Epidermal melanocyte (primary cell): ENCODE results near the gene TRIO.
"Not testable (repeated sequence)": the region's sequence is repeated elsewhere in the genome, so short reads cannot be mapped to it uniquely, and the experiment has no call there.

Experiments
- DNase-seq: peaks from one replicate; pipeline ENCODE4 v3.0.0; 2011; ENCODE audit warnings: low spot score; ENCODE audit not compliant: insufficient read length

Gene TRIO

DNA sequence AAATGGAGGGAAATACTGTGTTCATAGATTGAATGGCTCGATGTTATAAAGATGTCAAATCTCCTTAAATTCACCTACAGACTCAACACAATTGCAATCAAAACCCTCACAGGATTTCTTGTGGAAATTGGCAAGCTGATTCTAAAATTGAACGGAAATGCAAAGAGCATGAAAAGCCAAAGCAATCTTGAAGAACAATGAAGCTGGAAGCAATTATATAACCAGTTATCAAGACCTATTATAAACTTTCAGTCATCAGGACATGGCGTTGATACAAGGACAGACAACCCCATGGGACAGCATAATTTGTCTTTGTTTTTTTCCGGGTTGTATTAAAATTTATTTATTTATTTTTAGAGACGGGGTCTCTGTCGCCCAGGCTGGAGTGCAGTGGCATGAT is 385.0 kb downstream of the TRIO start:
- DNase-seq: no peak

DNA sequence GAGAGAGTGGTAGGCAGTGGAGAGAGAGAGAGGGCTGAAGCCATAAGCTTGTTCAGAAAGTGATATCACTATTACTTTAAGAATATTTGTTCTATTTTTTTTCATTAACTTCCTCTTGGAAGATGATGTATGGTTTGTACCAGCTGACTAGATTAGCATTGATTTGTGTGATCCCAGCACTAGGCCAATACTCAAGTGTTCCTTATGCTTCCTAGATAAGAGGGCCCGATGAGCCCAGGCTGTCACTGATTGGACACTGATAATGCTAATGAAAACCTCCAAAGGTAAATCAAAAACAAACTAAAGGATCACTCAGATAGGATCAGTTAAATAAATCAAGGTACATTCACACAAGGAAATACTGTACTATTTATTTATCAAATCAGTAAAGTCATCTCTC is 385.8 kb downstream of the TRIO start:
- DNase-seq: no peak

DNA sequence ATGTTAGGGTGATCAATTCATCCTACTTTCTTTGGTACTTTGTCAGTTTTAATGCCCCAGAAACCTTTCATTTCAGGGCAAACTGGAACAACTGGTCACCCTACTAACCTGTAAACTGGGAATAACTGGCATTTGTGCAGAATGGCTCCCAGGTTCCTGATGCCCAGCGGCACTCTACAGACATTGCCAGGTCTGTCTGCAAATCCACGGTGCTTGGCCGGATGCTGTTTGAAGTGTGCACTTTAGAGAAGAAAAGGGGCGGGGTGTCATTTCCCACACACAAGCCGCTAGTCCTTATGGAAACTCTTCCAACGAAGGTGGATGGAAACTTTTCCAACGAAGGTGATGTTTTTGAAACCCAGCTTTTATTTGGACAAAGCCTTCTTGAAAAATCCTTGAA is 388.5 kb downstream of the TRIO start:
- DNase-seq: no peak

DNA sequence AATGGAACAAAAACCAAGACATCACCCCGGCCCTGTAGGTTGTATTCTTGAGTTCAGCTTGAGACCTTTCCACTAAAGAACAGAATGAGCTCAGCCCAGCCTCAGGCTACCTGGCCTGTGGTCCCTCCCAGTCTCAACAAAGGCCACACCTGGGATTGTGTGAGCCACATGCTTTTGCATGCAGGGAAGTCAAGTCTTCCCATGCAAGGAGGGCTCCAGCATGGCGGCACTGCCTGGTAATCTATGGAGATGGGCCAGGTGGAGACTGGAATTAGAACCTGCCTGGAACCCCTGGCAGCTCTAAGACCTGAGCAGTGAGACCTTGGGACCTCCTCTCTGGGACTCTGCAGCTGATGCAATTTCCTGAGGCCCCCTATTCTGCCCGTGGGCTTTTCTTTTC is 389.0 kb downstream of the TRIO start:
- DNase-seq: no peak

DNA sequence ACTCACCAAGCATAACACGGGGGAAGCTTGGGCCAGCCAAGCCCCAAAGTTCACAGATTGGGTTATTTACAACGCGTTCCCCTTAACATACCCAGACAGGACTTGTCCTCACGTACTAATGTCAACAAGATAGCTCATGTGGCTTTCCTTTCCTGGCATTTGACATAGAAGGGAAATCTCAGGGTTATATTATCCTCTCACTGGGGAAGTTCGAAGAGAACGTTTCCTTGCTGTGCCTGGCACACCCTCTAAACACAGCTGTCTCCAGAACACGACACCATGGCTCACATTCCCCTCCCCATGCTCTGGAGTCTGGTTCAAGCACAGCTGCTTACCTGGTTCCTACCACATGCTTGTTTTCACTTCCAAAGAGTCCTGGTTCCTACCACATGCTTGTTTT is 391.6 kb downstream of the TRIO start:
- no peak for DNase-seq

DNA sequence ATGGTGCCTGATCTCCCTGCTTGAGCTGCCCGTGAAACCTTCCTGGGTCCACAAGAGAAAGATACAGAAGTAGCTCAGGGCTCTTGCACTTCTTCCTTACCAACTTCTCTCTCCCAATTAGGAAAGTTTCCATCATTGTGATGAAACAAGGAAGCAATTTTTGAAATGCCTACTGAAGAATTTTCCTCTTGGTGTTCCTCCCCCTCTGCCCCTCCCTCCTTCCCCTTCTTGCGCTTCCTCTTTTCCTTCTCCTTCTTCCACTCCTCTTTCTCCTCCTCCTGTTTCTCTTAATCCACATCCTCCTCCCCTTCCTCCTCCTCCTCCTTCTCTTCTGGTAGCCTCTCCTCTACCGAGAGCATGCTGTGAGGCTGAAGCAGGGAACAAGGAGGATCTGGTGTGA is 402.2 kb downstream of the TRIO start:
- DNase-seq: no peak

DNA sequence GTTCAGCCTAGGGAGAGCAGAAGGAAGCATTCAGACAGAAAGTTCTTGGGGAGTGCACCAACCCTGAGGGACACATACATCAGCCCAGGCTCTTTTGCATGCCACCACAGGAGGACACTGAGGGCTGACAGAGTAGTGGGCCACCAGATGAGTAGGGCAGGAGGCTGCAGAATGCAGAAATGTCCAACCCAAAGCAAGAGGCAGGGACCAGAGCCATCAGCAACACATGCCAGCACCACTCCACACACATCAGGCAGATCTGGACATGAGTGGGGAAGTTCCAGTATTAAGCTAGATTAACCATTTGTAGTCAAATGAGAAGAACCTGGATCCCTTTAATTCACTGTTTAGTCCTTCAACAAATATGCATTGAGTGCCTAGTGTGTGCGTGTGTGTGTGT is 402.7 kb downstream of the TRIO start:
- no peak for DNase-seq

DNA sequence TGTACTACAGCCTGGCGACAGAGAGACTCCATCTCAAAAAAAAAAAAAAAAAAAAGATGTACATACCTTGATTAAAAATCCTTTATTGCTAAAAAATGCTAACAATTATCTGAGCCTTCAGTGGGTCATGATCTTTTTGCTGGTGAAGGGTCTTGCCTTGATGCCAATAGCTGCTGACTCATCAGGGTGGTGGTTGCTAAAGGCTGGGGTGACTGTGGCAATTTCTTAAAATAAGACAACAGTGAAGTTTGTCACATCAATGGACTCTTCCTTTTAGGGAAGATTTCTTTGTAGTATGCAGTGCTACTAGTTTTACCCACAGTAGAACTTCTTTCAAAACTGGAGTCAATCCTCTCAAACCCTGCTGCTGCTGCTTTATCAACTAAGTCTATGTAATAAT is 404.5 kb downstream of the TRIO start:
- no peak for DNase-seq

DNA sequence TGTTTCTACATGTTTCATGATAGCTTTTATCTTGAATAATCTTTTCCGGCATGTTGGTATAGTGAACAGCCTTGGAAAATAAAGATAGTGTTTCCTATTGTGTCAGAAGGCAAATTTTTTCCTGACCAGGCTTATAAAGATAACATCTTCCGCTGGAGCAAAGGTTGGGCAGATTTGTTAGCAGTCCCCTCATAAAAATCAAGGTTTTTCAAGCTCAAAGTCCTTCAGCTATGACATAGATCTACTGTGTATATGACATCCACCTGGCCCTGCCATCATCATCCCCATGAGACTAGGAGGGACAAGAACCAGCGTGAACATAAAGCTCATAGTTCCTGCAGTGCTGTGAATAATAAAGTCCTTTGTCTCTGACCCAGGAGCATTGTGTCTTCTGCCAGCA is 408.1 kb downstream of the TRIO start:
- DNase-seq: no peak

DNA sequence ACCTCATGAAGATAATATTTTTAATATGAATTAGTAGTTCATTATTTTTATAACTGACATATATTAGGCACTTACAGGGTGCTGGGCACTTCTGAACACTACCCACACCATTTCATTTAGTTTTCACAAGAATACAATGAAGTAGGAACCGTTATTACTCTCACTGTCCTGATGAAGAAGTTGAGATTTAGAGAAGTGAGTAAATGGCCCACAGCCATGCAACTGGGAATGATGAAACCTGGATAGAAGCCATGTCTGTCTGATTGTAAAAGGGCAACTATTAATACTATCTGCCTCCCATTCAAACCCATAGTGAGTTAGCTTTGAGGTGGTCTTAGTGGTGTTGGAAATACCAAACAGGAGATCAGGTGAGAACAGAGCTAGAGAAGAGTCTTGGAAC is 408.9 kb downstream of the TRIO start:
- DNase-seq: no peak

DNA sequence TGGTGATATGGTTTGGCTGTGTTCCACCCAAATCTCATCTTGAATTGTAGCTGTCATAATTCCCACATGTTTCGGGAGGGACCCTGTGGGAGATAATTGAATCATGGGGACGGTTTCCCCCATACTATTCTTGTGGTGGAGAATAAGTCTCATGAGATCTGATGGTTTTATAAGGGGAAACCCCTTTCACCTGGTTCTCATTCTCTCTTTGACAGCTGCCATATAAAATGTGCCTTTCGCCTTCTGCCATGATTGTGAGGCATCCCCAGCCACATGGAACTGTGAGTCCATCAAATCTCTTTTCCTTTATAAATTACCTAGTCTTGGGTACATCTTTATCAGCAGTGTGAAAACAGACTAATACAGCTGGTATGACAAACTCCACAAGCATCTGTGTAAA is 411.1 kb downstream of the TRIO start:
- not testable (repeated sequence) for DNase-seq

DNA sequence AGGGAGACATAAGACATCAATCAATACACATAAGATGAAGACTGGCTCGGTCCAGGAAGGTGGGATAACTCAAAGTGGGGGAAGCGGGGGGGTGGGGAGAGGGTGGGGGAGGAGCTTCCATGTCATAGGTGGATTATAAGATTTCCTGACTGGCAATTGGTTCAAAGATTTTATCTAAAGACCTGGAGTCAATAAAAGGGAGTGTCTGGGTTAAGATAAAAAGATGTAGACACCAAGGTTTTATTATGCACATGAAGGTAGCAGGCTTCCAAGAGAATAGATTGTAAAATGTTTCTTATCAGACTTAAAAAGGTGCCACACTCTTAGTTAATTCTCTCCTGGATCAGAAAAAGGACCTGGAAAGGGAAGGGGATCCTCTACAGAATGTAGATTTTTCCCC is 412.9 kb downstream of the TRIO start:
- no peak for DNase-seq

DNA sequence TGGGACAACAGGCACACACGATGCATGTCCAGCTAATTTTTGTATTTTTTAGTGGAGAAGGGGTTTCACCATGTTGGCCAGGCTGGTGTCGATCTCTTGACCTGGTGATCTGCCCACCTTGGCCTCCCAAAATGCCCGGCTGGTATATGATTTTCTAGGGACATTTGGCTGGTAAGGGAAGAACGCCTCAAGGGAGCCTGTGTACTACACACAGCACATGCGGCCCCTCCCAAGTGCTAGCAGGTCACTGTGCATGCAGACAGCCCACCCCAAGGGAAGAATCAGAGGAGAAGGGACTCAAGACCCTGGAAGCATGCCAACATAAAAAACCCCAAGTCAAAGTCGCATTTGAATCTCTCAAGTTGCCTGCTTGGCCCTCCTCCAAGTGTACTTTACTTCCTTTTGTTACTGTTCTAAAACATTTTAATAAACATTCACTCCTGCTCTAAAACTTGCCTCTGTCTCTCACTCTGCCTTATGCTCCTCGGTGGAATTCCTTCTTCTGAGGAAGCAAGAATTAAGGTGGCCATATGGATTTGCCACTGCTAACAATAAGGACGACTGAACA is 414.1 kb downstream of the TRIO start:
- DNase-seq: no peak

DNA sequence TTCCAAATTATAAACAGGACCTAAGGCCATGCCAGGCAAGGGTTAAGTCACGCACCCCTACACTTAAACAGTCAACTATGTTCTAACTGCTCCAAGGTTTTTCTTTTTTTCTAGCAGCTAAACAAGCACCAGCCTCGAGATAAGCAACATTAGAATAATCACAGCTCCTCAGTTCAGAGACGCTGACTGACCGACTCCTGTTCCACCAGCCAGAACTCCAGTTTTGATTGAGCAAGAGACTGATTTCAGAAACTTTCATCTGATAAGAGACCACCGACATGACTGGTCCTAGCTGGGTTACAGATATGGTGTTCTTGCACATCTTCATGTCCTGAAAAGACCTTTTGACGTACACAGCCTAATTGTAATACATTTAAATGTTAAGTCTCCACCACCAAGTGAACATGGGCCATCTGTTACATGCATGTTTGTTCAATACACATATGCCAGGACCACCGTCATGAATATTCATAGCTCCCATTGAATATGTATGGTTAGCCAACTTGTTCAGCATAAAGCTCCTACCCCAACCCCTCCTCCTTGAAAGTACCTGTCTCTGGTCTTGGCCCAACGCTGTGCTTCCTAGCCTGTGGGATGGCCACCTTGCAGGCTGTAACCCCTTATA is 414.8 kb downstream of the TRIO start:
- DNase-seq: no peak
